Heart left ventricle (tissue), 16 donors: ENCODE measurements around the gene CYBRD1. TPM values are rescaled to one million over a fixed set of nuclear protein-coding genes. Genes with fewer than 3 reads are reported as not detected.
A peak's percentile ranks its signal among the peaks of the same experiment; 100 is the strongest.

Experiments
- ATAC-seq, 4 donors: fragments of 200-7000 bp; cut with Tn5 transposase; one replicate each; pipeline ENCODE4 v1.9.1; 2020 to 2022; ENCODE audit warnings: moderate library complexity in 4 of 4, mild to moderate bottlenecking in 3 of 4, moderate number of reproducible peaks in 1 of 4
- DNase-seq, 5 donors: peaks; one replicate each; pipeline ENCODE4 v3.0.0-alpha.2; 2020
- H3K27ac ChIP-seq, 12 donors: fragments of 200-600 bp; sonication (generic) in 4 of 12; one replicate each; pipeline versions ENCODE4 v1.5.0 to v1.8.0; 2016 to 2022; ENCODE audit warnings: mild to moderate bottlenecking in 2 of 12
- H3K27me3 ChIP-seq, 9 donors: fragments of 200-600 bp; sonication (generic) in 2 of 9; one replicate each; pipeline versions ENCODE4 v1.5.1 to v1.8.0; 2016 to 2022; ENCODE audit warnings: mild to moderate bottlenecking in 3 of 9
- H3K36me3 ChIP-seq, 9 donors: fragments of 200-600 bp; sonication (generic) in 2 of 9; one replicate each; pipeline versions ENCODE4 v1.5.0 to v1.8.0; 2018 to 2022; ENCODE audit warnings: mild to moderate bottlenecking in 2 of 9
- H3K4me1 ChIP-seq, 12 donors: fragments of 200-600 bp; sonication (generic) in 4 of 12; one replicate each; pipeline versions ENCODE4 v1.5.0 to v1.8.0; 2016 to 2022; ENCODE audit warnings: mild to moderate bottlenecking in 3 of 12
- H3K4me3 ChIP-seq, 12 donors: fragments of 200-600 bp; sonication (generic) in 4 of 12; one replicate each; pipeline versions ENCODE4 v1.5.0 to v1.8.0; 2017 to 2022; ENCODE audit warnings: mild to moderate bottlenecking in 9 of 12, moderate library complexity in 4 of 12
- H3K9me3 ChIP-seq, 12 donors: fragments of 200-600 bp; sonication (generic) in 4 of 12; one replicate each; pipeline versions ENCODE4 v1.5.0 to v1.8.0; 2016 to 2022; ENCODE audit warnings: mild to moderate bottlenecking in 1 of 12
- CTCF ChIP-seq, 12 donors: fragments of 200-600 bp; sonication (generic) in 4 of 12; IDR thresholded peaks; one replicate each; pipeline versions ENCODE4 v1.5.0 to v1.8.0; 2018 to 2022; ENCODE audit warnings: antibody characterized with exemption in 12 of 12, mild to moderate bottlenecking in 5 of 12
- POLR2A ChIP-seq, 2 donors: fragments of 450-650 bp; IDR thresholded peaks; one replicate each; pipeline ENCODE4 v1.6.1; 2017; ENCODE audit warnings: antibody characterized with exemption in 2 of 2, mild to moderate bottlenecking in 2 of 2, moderate library complexity in 2 of 2
- WGBS, 4 donors: extraction: QIAGEN DNeasy Blood & Tissue Kit in 2 of 4; methylation state at CpG; one replicate each; pipeline versions ENCODE4 v1.1.5 to v1.1.7; 2013 to 2018; 5-methylcytosine and 5-hydroxymethylcytosine counted together
- intact Hi-C, 10 donors: fragments of 100-400 bp; cut with DNase I; formaldehyde crosslinking; loops; one replicate each; pipeline versions ENCODE4 v1.11.1 to v1.14.2; 2022
- polyA plus RNA-seq, 2 donors: library from polyadenylated mRNA; stranded (reverse); fragments of 200-250 nt; gene quantifications; one replicate each; pipeline ENCODE4 v1.2.3, GENCODE V29; 2013
- total RNA-seq, 9 donors: library from RNA; depleted of rRNA in 2 of 9; stranded (reverse); fragments of >200 nt in 2 of 9; fragmentation: NEBNext Ultra II Directional in 3 of 9; extraction: Animal tissue kit (Norgen Biotek cat#: 25700) in 3 of 9; gene quantifications; one replicate each; pipeline versions ENCODE4 v1.1.0 to v1.2.4, GENCODE V29; 2016 to 2023
- donor health status: ischemic (EF 13 %, LVEDD 7.1; RV severe dilation, severe dysfunction).
- donor health status: healthy with polysubstance abuse.
- donor health status: DM: no; HTN: yes; CAD: no.
- donor health status: DM: no; HTN: no; CAD: no.
- donor health status: ischemic (EF 25% LVEDD 6.9; RV normal size, moderate dysfunction).
- donor health status: ischemic (EF 25% LVEDD 5.7; RV mildly dilated, moderate dysfunction).
- donor health status: healthy.
- donor health status: DM: yes; HTN: yes; CAD: no.
- donor health status: ischemic (EF 35%, LVEDD 5.7; RV mildly dilated, moderate dysfunction).
- donor health status: nonischemic (EF 11% LVEDD 7.7; RV severe dilation, severe dysfunction).
- donor health status: DM: yes; HTN: yes; CAD: no.
- donor health status: PGD.
- donor health status: ischemic (EF 29% LVEDD 5.4; RV normal size, mild dysfunction).
- donor health status: nonischemic (EF 23%, LVEDD 6.1; RV moderate dilation, normal function).

The CYBRD1 gene
- total and polyA plus RNA-seq, 11 donors = 19.3 to 138 (median 47.9) TPM

GRCh38 chr2:171571721-171572120 lies 49.4 kb downstream of the CYBRD1 start:
- TF ChIP-seq CTCF (IDR thresholded peaks at IDR 0.05) (no peak), POLR2A (IDR thresholded peaks at IDR 0.05) (no peak)
- intact Hi-C loops = loop anchor here in 7 of 10 donors (5.0 to 10.0 kb wide), 4 partner anchors 133 to 543 kb away; partner anchors contain the start of gene DLX2 (in 3 of the 7)

GRCh38 chr2:171574149-171574795 lies 52.0 kb downstream of the CYBRD1 start:
- no peaks in the 10 kb centered on the region for H3K9me3 ChIP-seq
- DNase-seq (peak; percentile 73 to 91 (median 80)), ATAC-seq (peak; percentile 66 to 97 (median 96))
- intact Hi-C loops = loop anchor here in 7 of 10 donors (5.0 to 10.0 kb wide), 4 partner anchors 131 to 541 kb away; partner anchors contain the start of gene DLX2 (in 3 of the 7)
- WGBS, 4 donors = 23 to 27% (median 25%) methylated on average over 21 of the region's 21 CpGs
- no peaks in the 10 kb centered on the region for H3K4me1 ChIP-seq
- H3K4me3 ChIP-seq = peak overlapping the region in 2 of 12 donors; percentile 1 to 5
- peaks cover 0 to 5% (median 0%) of the 10 kb centered on the region in 9 donors for H3K27me3 ChIP-seq
- H3K27ac ChIP-seq = no peak overlapping the region
- TF ChIP-seq POLR2A (IDR thresholded peaks at IDR 0.05) (no peak), CTCF (IDR thresholded peaks at IDR 0.05) (peak; percentile 95 to 99 (median 98))
- H3K36me3 ChIP-seq = no peaks in the 10 kb centered on the region

More at GRCh38 chr2:171571721-171572120, 49.4 kb downstream of the CYBRD1 start:
- Histone ChIP-seq H3K4me1 (no peaks in the 10 kb centered on the region), H3K27me3 (peaks cover 0 to 5% (median 0%) of the 10 kb centered on the region in 9 donors), H3K9me3 (no peaks in the 10 kb centered on the region), H3K4me3 (no peak overlapping the region), H3K36me3 (no peaks in the 10 kb centered on the region), H3K27ac (no peak overlapping the region)
- WGBS, 4 donors = 68 to 79% (median 74%) methylated on average over 7 of the region's 7 CpGs
- DNase-seq (no peak), ATAC-seq (no peak)

GRCh38 chr2:171575606-171576005 lies 53.3 kb downstream of the CYBRD1 start:
- no peak overlapping the region for H3K4me3 ChIP-seq
- H3K4me1 ChIP-seq = no peaks in the 10 kb centered on the region
- ATAC-seq = no peak
- no peak for DNase-seq
- 67 to 79% (median 75%) methylated on average over 4 to 5 of the region's 5 CpGs for WGBS, 4 donors
- H3K9me3 ChIP-seq = no peaks in the 10 kb centered on the region
- no peaks in the 10 kb centered on the region for H3K36me3 ChIP-seq
- H3K27me3 ChIP-seq = peaks cover 0 to 5% (median 0%) of the 10 kb centered on the region in 9 donors
- H3K27ac ChIP-seq = no peak overlapping the region
- TF ChIP-seq POLR2A (IDR thresholded peaks at IDR 0.05) = no peak
- intact Hi-C loops = loop anchor here in 6 of 10 donors (10.0 kb wide), 3 partner anchors 129 to 539 kb away; partner anchors contain the start of gene DLX2 (in 3 of the 6)

GRCh38 chr2:171578127-171578803 lies 56.0 kb downstream of the CYBRD1 start:
- intact Hi-C loops = loop anchor here in 6 of 10 donors (10.0 kb wide), 3 partner anchors 127 to 537 kb away; partner anchors contain the start of gene DLX2 (in 3 of the 6)
- no peaks in the 10 kb centered on the region for H3K9me3 ChIP-seq
- DNase-seq (no peak), ATAC-seq (no peak)
- WGBS, 4 donors = 81 to 89% (median 85%) methylated on average over 4 of the region's 4 CpGs
- no peak overlapping the region for H3K27ac ChIP-seq
- no peak for TF ChIP-seq POLR2A (IDR thresholded peaks at IDR 0.05)
- TF ChIP-seq CTCF (IDR thresholded peaks at IDR 0.05) = no peak
- no peak overlapping the region for H3K4me3 ChIP-seq
- no peaks in the 10 kb centered on the region for H3K27me3 ChIP-seq
- no peaks in the 10 kb centered on the region for H3K4me1 ChIP-seq
- H3K36me3 ChIP-seq = no peaks in the 10 kb centered on the region
